ENCODE results near the gene SREBF1.

The SREBF1 gene

GRCh38 chr17:17824783-17825614, 11.8 kb downstream of the SREBF1 start:
- DNase-seq (ENCODE audit: extremely low read depth, low read depth), result no peak
- no peak overlapping the region for H3K4me3 ChIP-seq (replicated peaks; ENCODE audit: low read depth, low read length)
- no peak for TF ChIP-seq CTCF (IDR thresholded peaks at IDR 0.05; ENCODE audit: low read depth, low read length, missing control alignments)

DNA sequence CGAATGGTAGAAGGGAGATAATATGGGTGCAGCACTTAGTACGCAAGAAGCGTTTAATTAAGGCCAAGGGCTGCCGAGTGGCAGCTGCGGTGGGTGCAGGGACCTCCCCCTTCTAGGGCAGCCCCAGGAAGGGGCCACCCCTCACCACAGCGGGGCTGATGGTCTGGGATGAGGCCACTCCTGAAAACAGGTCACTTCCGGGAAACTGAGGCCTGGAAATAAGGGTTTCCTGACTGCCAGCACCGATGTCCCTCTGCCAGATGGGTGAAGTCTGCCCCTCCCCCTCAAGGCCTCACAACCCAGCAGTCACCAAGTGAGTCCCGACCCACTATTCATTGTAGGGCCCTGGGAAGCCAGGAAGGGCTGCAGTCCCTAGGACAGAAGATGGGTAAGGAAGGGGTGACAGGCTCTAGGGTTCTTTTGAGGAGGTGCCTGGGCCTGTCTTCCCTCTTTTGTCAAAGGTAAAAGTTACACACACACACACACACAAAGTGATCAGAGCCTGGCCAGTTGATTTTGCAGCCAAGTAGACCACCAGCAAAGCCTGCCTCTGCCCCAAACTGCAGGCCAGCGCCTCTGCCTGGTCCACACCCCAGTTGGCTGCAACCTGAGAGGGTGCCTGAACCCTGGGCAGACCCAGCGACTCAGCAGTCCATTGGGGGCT, 12.5 kb downstream of the SREBF1 start:
- TF ChIP-seq CTCF (IDR thresholded peaks at IDR 0.05; ENCODE audit: low read depth, low read length, missing control alignments), result no peak
- DNase-seq (ENCODE audit: extremely low read depth, low read depth), result no peak
- peak overlapping the region; percentile 24 for H3K4me3 ChIP-seq (replicated peaks; ENCODE audit: low read depth, low read length)

DNA sequence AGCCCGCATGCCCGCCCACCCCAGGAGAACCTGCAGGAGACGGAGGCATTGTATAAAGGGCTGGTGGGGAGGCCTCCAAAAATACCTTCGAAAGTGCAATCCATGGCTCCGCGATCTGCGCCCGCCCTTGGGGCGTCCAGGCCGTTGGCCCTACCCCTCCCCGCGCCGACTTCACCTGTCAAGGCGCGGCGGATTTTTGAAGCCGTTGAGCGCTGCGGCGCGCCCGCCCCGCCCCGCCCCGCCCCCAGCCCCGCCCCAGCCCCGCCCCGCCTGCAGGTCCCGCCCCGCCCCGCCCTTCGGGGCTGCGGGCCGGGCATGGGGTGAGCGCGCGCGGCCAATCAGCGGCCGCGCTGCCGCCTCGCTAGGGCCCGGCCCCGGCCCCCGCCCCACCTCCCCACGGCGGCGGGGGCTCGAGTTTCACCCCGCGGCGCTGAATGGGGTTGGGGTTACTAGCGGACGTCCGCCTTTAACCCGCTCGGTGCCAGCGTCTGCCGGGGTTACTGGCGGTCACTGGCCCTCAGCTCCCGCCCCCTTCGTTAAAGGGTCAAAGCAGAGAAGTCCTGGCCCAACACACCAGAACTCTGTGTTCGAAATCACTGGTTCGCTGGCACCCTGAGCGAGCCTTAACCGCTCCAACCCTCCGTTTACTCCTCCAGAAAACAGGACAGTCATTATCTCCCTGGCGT, 13.2 kb downstream of the SREBF1 start:
- DNase-seq (ENCODE audit: extremely low read depth, low read depth), result no peak
- H3K4me3 ChIP-seq (replicated peaks; ENCODE audit: low read depth, low read length), result peak overlapping the region; percentile 58
- TF ChIP-seq CTCF (IDR thresholded peaks at IDR 0.05; ENCODE audit: low read depth, low read length, missing control alignments), result no peak

DNA sequence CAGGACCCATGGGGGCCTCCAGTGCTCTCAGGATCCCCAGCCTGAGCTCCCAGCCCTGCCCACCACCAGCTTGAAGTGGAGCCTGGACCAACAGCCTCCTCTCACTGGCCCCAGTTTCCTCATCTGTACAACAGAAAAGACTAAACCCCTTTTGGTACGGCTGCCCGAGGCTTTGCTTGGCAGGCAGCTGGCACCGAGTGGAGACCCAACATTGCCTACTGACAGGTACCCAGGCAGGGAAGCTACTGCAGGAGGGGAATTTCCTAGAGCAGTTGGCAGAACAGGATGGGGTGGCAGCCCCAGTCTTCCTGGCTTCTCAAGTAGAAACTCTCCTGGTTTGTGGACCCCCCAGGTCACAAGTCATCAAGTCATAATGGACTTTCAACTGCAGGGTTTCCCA, 14.2 kb downstream of the SREBF1 start:
- TF ChIP-seq CTCF (IDR thresholded peaks at IDR 0.05; ENCODE audit: low read depth, low read length, missing control alignments), result no peak
- peak overlapping the region; percentile 58 for H3K4me3 ChIP-seq (replicated peaks; ENCODE audit: low read depth, low read length)
- DNase-seq (ENCODE audit: extremely low read depth, low read depth), result no peak

GRCh38 chr17:17822189-17822588, 14.6 kb downstream of the SREBF1 start:
- peak overlapping the region; percentile 58 for H3K4me3 ChIP-seq (replicated peaks; ENCODE audit: low read depth, low read length)
- DNase-seq (ENCODE audit: extremely low read depth, low read depth), result peak; percentile 93
- TF ChIP-seq CTCF (IDR thresholded peaks at IDR 0.05; ENCODE audit: low read depth, low read length, missing control alignments), result no peak

DNA sequence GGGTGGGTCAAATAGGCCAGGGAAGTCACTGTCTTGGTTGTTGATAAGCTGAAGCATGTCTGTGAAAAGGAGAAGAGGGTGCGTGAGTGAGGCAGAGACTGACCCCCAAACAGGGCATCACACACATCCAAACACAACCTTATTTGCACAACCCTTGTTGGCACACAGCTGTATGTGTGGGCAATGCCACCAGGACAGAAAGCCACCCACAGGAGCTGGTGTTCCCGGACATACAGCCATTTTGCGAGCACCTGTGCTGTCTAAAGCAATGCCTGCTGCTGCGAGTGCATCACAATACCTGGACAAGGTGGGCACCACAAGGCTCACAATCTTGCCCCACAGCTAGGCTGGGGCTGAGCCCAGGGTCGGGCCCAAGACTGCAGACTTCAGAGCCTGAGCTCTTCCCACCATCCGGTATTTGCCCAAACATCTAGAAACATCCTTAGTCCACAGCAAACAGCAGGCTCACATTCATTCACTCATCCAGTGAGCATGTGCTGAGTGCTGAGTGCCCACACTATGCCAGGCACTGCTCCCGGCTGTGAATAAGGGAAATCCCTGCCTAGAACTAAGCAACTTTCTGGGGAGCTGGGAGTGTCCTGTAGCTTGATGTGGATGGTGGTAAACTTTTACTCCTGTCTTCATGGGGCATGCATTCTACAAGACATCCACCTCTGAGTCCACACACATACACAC, 16.2 kb downstream of the SREBF1 start:
- DNase-seq (ENCODE audit: extremely low read depth, low read depth), result no peak
- no peak for TF ChIP-seq CTCF (IDR thresholded peaks at IDR 0.05; ENCODE audit: low read depth, low read length, missing control alignments)
- H3K4me3 ChIP-seq (replicated peaks; ENCODE audit: low read depth, low read length), result peak overlapping the region; percentile 58

Measured in HFF-Myc (cell line).